HG03045 (cell line): Measurements from ENCODE around the gene SHB.

Experiments
- ATAC-seq: cut with Tn5 transposase; IDR thresholded peaks from one replicate; pipeline ENCODE4 v1.9.1; 2021; ENCODE audit warnings: mild to moderate bottlenecking, moderate library complexity; ENCODE audit not compliant: unreplicated experiment

SHB gene

DNA sequence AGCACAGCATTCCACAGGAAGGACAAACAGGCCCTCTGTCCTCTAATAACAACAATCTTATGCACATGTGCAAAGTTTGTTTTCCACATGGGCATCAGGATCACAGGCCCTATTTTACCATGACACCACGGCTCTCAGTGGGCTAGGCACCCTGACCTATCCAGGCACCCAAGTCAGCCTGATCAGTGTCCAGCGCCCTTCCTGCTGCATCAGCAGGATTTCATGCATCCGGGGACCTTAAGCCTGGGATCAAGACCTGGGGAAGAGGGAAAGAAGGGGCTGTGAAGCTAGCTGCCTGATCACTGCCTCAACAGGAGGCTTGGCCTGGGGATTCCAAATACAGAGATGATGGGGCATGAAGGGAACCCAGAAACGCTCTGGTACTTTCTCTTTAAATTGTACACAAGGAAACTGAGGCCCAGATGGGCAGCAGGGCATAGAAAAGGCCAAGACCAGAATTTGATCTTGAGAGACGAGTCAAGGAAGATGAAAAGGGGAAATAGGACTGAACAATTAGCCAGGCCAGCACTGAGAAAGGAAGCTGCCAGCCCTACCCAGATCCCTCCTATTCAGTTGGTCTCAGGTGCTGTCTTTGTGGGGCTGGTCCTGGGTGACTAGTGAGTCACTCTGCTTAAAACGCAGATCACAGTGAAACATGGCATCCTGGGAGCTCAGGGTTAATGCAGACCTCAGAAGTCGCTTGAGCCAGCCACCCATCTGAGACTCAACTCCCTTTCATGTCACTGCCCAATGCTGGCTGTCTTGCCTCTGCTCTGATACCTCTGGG lies 57.9 kb downstream of the SHB start:
- no peak for ATAC-seq

DNA sequence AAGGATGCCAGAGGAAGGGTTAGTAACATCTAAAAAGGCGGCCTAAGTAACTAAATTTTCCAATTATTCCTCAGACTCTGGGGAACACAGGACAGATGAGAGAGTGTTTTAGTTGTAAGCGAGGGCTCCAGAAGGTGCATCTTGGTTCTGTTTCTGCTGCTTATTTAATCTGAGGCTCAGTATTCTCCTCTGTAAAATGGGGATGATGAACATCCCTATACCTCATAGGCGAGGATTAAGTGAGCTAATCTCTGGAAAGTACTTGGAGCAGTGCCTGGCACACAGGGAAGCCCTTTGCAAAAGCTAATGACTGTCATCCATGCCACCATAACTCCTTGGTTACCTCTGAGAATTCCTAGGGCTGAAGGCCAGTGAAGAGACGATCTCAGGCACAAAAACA lies 59.0 kb downstream of the SHB start:
- ATAC-seq: no peak

DNA sequence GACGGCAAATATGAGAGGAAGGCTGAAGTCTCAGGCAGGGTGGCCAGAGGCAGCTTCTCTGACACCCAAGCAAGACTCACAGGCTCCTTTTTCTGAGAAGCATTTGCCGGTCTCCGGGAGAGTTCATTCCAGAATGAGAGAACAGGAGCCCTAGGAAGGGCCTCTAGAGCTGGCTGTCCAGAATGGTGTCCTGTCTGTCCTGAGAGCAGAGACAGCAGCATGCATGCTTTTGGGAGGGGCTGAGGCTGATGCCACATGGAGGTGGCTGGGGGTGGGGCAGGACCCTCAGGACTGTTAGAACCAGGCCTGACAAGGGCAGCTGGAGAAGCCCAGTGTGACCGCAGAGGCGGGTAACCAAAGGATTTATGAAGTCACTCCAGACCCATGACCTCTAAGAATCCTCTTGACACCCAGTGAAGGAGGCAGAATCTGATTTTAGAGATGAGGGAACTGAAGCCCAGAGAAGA lies 60.0 kb downstream of the SHB start:
- ATAC-seq: no peak

DNA sequence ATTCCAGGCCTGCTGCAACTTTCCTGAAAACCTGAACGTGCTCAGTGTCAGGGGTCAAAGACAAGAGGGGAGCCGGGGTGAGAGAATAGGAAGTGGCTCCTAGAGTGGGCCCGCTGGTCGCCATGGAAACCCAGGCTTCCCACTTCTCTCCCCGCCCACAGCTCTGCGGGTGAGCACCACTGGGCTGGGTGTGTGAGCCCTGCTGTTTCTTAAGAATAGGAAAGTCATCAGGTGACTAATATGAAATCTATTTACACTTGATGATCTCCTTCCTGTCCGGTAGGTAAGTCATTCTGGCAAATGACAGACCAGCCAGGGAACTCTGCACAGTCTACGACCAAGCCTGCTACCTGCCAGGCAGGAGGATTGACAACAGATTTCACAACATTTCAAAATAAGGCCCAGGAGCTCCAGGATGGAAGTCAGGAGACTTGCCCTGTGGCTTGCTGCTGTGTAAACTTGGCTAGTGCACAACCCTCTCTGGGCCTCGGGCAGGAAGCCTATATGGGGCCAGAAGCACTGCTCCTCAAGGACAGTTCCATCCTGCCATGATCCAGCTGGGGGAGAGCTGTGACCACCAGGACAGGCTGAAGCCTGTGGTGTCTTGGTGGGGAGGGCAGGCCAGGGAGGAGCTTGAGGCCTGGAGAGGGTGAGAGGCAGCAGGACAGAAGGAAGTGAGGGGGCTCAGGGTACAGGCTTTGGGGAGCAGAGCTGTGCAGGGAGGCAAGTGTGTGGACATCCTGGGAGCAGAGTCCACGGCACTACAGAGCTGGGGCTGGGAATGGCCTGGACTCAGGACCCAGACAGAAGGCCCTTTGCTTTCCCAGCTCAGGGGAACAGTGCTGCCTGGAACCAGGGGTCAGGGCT lies 60.6 kb downstream of the SHB start:
- ATAC-seq: peak; percentile 76

DNA sequence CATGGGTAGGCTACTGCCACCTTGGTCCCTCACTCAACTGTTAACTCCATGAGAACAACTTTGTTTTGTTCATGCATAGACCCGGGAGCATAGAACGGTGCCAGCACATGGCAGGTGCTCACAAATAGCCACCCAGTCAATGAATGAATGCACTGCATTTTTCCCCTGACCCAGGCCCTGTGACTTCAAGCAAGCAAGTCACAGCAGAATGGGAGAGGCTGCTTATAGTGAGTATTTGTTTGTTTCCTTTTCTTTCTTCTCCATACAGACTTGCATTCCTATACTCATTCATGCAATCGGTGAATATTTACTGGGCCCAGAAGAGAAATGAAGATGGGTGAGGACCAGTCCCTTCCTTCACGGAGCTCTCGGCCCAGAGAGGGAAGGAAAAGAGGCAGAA lies 62.0 kb downstream of the SHB start:
- no peak for ATAC-seq

DNA sequence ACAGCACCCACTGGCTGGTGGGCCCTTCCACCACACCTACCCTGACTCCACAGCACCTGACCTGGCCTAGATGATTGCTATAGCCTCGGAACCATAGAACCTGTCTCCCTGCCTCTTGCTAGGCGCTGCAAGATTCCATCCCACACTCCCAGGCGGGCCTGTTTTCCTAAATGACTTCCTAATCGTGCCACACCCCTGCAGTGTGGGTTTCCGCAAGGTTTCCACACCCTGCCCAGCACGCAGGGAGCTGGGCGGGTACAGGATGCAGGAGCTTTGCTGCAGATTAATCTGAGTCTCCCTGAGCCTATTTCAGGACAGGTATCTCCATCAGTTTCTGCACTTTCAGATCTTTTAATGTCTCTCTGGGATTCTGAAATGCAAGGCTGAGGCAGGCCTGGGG lies 62.9 kb downstream of the SHB start:
- ATAC-seq: no peak

DNA sequence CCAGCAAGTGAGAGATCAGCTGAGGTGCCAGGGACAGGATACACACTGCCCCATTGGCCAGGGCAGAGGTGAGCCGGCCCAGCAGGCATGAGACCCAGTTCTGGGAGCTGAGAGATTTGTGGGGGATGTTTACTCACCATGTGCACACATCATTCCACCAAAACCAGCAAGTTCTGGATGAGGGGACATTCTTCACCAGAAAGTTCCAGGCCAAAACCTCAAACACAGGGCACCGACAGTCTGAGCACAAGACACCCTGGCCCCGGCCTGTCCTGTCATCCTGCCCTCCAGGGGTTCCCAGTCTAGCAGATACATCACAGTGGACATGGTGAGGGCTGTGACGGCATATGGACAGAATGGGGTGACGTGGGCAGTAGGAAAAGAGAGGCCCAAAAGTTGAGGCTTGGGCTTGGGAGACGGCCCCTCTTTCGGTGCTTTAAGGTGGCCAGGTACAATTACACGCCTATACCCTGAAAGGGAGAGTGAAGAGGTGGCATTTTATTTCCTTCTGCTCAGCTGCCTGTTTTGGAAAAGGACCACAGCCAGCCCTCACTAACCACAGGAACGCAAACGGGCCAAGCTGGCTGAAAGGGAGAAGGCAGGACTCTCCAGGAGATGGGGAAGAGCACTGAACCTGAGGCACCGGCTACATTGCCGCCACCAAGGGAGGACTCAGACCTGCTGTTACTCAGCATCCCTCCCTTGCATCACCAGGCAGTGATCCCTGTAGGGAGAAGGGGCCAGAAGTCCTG lies 64.0 kb downstream of the SHB start:
- no peak for ATAC-seq

DNA sequence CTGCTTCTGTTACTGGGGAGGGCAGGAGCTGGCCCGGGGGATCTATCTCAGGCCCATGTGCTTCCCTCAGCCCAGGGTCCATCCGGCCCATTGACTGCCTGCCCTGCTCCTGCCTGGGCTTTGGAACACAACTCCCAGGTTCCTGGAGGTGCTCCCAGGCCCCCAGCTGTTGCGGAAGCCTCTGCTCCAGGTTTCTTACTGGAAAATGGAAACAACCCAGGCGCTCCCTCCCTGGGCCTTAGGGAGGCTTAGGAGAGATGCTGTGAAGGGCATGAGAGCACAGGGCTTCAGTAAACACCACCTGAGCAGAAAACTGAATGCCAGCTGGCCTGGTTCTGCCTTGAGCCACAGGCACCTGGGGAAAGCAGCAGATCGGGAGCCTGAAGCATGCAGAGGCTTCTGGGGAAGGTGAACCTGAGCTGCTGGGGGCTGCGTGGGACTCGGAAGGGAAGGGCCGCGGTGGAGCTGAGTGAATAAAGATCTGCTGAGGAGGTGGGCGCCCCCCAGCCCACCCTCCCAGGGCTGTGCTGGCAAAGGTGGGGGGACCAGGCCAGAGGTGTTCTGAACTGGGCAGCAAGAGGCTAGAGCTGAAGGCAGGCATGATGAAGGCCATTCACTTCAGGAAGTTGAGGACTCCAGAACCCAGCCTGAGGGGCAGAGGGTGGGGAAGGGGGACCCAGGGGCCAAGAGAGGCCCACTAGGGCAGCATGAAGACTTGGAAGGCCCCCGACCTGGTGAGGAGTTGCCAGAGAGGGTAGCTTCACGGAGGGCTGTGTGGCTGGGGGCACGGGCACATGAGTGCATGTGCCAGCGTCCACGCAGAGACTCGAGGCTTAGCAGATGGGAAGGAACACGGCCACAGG lies 64.8 kb downstream of the SHB start:
- ATAC-seq: no peak

DNA sequence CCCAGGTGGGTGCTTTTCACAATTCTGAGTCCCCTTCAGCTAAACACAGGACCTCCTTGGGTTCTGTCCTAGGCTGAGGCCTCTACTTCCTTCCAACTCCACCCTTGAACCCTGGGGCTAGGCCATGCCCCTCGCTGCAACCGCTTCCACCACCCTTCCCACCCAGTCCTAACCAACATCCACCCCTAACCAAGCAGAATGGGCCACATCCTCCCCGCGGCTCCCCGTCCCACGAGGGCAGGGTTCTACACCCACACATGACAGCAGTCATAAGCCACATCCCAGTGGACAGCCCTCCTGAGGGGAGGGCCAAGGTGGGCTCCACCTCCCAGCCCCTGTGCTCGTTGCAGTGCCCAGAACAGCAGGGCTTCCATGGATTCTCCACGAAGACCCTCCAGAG lies 65.8 kb downstream of the SHB start:
- no peak for ATAC-seq

DNA sequence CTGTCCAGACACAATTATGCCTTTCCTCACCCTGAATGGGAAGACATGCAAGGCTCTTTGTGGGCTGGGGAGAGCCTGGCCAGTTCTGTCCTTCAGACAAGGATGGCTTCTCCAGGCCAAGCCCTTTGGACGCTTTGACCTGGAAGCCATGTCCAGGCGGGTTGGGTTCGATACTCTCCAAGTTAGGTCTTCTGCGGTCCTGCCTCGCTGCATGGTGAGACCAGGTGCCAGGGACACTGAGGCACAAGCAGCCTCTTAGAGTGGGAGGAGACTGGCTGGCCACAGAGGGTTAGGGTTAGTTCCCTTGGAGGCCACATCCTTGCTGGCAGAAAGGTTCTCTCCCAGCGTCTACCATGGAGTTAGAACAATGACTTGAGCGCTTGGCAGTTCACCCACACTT lies 67.6 kb downstream of the SHB start:
- no peak for ATAC-seq

DNA sequence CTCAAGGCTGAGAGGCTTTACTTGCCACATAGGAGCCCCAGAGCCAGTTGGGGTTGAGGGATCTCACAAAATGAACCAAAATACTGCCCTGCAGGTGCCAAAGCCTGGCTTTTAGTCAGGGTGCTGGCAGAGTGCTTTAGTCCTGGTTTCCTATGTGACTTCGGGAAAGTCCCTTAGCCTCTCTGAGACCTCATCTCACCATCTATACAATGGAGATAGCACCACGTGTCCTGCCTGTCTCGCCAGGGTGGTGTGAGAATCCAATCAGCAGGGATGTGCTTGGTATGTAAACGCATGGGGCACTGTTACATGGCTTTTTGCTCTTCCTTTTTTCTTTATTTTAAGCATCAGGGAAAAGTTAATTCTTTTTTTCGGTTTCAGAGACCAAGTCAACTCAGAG lies 68.3 kb downstream of the SHB start:
- no peak for ATAC-seq

DNA sequence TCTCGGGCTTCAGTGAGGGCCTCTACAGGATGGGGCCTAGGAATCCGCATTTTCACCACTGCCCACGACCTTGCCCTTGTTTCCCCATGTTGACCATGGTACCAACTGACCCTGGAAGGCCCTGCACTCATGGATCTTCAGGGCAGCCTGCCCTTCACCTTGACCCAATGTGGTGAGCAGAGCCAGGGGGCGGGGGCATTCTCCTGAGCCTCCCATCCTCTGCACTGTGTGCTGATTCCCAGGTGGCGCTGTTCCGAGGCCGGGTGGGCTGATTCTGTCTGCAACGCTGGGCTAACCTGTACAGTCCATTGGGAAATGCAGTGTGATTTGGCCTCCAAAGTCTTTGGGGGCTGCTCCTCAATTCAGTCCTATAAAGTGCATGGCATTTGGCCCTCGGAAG lies 68.7 kb downstream of the SHB start:
- no peak for ATAC-seq

DNA sequence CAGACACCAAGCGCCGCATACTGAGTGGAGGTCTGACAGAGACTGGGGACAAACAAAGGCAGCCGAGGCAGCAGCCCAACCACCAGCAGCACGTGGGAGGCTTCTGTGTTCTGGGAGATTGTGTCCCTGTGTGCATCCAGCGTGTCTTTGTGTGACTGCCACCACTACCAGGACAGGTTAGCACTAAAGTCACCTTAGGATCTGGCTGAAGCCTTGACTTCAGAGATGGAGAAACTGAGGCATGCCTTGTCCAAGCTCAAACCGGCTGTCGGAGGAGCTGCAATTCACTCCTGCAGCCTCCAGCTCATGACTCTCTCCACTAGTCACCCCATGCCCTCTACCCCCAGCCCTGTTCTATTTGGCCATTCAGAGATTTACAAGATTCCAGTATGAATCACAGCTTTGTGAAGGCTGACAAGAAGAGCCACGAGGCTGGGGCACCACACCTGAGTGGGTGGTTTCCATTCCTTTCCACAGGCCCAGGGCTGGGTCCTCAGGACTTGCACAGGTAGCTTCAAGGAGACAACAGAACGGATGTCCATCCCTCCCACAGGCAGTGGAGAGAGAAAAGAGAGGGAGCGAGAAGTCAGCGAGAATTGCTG lies 69.3 kb downstream of the SHB start:
- ATAC-seq: no peak

DNA sequence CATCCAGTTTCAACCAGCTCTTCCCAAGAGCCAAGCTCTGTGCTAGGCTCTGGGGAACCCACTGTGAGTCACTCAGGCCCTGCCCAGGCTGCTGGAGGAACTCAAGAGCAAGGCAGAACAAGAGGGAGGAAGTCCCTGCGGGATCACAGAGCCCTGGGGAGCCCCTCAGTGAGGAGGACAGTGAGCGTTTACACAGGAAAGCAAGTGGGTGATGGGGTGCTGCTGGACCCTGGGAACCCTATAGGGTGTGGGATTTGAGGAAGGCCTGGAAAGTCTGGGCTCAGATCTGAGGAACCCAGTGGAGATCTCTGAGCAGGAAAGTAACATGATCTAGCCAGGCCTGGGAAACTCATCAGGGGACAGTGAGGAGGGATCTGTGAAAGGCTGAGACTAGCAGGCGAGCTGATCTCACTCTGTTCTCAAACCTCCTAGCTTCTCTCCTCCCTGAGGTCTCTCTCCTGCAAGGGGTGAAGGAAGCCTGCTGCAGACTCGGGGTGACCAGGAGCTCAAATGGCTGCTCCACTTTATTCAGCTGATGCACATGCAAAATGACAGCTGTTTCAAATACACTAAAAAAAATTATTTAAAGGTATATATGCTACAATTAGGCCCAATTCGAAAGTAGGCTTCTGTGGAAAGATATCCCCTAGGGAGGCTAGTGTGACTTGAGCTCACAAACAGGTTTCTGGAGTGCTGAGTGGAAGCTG lies 70.0 kb downstream of the SHB start:
- ATAC-seq: no peak

DNA sequence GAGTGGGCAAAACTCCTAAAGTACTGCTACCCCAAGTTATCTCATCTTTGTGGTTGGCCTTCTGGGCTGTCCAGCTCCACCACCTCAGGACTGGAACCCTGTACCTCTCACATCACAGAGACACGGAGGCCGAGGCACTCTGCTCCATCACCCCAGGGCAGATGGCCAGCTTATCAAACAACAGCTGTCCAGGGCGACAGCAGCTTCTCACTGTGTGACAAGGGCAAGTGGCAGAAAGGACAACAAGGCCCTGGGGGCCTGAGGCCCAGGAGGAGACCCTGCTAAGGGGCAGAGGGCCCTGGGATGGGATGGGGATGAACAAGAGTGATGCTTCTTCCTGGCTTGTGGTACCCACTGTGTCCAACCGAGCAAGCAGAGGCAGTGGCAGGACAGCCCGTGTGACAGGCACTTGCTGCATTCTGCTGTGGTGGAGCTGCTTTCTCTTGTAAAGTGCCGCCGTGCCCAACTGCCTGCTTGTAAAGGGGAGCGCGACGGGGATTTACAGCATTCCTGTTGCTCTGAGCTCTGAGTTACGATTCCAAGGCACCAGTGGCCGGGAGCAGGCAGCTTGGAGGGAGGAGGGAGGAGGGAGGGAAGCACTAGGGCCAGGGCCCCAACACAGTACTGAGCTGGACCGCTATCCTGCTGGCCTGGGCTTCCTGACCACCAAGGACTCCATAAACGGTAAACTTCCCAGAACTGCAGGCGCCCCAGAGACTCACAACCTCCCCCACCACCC lies 71.2 kb downstream of the SHB start:
- ATAC-seq: no peak

DNA sequence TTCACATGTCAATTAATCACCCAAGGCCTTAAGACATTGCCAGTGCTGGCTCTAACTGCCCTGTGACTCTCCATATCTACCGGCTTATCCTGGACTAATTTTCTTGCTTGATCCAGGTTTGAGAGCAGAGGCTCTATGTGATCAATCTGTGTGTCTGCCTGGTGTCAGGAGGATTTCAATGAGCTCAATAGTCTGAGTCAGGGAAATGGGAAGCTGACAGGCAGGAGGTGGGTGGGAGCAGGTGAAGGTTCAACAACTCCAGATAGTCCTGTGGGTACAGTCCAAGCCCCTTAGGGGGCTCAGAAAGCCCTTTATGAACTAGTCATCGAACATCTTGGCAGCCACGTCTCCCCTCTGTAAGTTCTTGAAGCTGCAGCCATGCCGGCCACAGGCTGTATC lies 72.2 kb downstream of the SHB start:
- no peak for ATAC-seq

DNA sequence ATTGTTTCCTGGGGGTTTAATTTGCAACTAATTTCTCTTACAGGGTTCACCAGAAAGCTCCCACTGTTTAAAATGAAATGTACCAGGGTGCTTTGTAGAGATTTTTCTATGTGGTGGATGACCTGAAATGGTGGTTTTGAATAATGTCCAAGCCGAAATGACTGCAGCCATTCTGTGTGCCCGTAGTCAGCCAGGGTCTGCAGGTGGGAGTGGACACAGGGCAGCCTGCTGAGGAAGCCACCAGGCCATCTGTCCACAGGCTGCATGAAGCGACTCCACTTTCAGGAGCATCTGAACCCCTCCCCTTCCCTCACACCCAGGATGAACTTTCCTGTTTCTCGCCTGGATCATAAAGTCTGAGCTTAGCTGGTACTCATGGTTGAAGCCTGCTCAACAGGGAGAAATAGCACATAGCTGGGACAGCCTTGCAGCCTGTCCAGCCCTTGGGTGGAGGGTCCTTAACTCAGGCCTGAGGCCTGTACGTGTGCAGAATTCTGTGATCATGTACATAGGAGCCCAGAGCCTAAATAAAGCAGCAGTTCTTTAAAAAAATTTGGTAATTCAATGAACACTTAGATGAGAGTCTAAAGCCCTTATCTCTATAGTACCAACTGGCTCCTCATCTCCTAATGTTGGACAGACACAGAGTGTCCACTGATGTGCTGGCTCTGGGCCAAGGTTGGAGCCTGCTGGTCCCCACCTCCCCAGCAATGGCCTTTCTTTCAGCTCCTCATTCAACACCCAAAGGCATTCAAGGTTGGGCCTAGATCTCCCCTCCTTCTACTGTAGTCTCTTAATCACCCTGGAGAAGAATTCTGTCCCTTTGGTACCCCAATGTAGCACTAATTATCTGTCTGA lies 72.8 kb downstream of the SHB start:
- ATAC-seq: no peak

DNA sequence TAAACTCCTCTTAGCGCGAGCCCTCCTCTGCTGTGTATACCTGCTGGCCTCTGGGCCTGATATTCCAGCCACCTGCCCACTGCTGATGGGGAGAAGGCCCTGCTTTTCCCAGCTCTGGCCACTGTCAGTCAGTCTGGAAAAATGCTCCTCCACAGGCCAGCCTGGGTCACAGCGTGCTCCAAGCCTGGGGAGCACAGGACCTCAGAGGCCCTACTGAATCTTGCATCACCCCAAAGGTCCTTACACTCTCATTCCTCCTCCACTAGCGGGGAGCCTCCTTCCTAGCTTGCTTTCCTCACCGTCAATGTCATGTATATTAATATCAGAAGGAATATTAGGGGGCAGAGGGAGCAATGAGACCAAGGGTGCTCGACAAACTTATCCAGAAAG lies 73.7 kb downstream of the SHB start:
- ATAC-seq: no peak
